Progenitor cell of endocrine pancreas (in vitro differentiated cells): ENCODE measurements around the gene IPO4. TPM values are rescaled to one million over a fixed set of nuclear protein-coding genes. Genes with fewer than 3 reads are reported as not detected.

ENCODE experiments used
- DNase-seq: peaks from one replicate; pipeline ENCODE4 v3.0.0; 2021; ENCODE audit warnings: low spot score; ENCODE audit not compliant: unreplicated experiment
- H3K27ac Mint-ChIP-seq: 2 replicates; pipeline ENCODE4 v1.8.0; 2021; ENCODE audit warnings: mild to moderate bottlenecking, moderate library complexity, mixed read lengths
- H3K27me3 Mint-ChIP-seq: 2 replicates; pipeline ENCODE4 v1.8.0; 2021; ENCODE audit warnings: mixed read lengths
- H3K36me3 Mint-ChIP-seq: 2 replicates; pipeline ENCODE4 v1.8.0; 2022; ENCODE audit warnings: mixed read lengths; ENCODE audit not compliant: insufficient read depth
- H3K4me1 Mint-ChIP-seq: 2 replicates; pipeline ENCODE4 v1.8.0; 2021; ENCODE audit warnings: low read depth, mixed read lengths
- H3K4me3 Mint-ChIP-seq: 2 replicates; pipeline ENCODE4 v1.8.0; 2021; ENCODE audit warnings: low read depth, mild to moderate bottlenecking, moderate library complexity, mixed read lengths
- H3K9me3 Mint-ChIP-seq: 2 replicates; pipeline ENCODE4 v1.8.0; 2021; ENCODE audit warnings: low read depth, mixed read lengths
- total RNA-seq: library from RNA; stranded (reverse); gene quantifications from 2 replicates; pipeline ENCODE4 v1.2.1, GENCODE V29; 2021
- TF ChIP-seq, protein P1 (sequence below): fragments of 200-600 bp; sonication (generic); IDR thresholded peaks from one replicate; pipeline ENCODE4 v1.5.0; 2021; ENCODE audit warnings: antibody characterized with exemption, mild to moderate bottlenecking; ENCODE audit not compliant: unreplicated experiment

IPO4 gene
- total RNA-seq, 1 donor from 2014 or later = 54.9 TPM

DNA sequence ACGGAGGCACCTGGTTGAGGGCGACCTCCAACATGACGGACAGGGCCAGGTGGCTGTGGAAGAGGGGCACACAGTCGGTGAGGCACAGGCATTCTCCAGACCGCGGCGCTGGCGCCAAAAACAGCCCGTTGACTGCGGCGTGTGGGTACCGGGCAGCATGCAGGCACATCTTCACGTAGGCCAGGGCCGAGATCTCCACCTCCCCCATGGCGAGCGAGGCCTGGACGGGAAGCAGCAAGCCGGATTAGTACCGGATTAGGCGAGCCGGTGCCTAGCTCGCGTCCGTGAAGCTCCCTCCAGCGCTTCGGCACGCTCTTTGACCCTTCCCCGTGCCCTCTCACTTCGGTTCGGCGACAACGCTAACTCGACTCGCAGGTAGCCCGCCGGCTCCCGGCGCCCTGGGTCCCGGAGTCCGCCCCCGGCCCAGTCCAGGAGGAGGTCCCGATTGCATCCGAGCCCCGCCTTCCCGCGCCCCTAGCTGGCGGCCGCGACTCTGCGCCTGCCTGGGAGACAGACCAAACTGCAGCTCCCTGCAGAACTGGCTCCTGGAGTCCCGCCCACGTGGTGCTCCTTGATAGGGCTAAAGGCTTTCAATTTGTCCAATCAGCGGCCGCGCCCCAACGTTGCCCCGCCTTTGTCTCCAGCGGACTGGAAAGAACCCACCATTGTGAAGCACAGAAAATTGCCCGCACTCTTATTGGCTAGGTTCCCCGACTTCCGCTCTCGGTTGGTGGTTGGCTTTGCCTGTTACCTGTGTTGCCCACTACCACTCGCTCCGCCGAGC lies 47.3 kb downstream of the IPO4 start, which contains the start of gene EMC9:
Gene EMC9, minus strand, starts transcription at position 495 of the 784 bp plus-strand sequence. Its CDS starts 287 bp downstream, at position 208.
- Mint-ChIP-seq H3K4me3 (peak within 1 kb of the TSS; percentile 95), H3K4me1 (peaks cover 35% of the 10 kb centered on the region), H3K27ac (peak within 1 kb of the TSS; percentile 95), H3K9me3 (no peaks in the 10 kb centered on the region), H3K27me3 (no peaks in the 10 kb centered on the region), H3K36me3 (peaks cover 6% of the 10 kb centered on the region)
- TF ChIP-seq, protein P1, sequence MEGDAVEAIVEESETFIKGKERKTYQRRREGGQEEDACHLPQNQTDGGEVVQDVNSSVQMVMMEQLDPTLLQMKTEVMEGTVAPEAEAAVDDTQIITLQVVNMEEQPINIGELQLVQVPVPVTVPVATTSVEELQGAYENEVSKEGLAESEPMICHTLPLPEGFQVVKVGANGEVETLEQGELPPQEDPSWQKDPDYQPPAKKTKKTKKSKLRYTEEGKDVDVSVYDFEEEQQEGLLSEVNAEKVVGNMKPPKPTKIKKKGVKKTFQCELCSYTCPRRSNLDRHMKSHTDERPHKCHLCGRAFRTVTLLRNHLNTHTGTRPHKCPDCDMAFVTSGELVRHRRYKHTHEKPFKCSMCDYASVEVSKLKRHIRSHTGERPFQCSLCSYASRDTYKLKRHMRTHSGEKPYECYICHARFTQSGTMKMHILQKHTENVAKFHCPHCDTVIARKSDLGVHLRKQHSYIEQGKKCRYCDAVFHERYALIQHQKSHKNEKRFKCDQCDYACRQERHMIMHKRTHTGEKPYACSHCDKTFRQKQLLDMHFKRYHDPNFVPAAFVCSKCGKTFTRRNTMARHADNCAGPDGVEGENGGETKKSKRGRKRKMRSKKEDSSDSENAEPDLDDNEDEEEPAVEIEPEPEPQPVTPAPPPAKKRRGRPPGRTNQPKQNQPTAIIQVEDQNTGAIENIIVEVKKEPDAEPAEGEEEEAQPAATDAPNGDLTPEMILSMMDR = peak; percentile 38
- peak; percentile 99 for DNase-seq

DNA sequence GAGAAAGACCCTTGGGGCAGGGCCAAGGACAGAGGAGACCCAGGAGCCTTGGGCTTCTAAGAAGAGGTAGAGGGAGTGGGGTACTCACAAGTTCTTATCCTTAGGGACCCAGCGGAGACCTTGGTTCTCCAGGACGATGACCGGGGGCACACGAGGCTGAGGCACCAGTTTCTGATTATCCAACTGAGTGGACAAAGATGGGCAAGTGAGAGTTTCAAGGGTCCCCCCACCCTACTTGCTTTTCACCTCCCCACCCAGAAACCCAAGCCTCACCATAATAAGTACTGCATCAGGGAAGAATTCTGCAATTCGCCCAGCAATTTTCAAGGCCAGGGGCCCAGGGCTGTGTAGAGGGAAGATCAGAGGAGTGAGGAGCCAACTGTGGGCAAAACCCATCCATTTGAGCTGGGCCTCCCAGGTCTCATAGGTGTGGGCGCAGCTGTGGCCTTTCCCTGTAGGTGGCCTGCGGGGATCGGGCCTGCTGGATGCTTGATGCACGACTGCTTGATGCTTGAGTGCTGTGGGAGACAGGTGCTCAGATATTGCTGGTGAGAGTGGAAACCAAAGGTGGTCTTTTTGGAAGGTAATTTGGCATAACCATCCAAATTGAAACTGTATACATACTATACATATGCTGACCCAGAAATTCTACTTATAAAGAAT lies 49.2 kb downstream of the IPO4 start:
- no peak overlapping the region for H3K27ac Mint-ChIP-seq
- peak overlapping the region; percentile 61 for H3K4me3 Mint-ChIP-seq

DNA sequence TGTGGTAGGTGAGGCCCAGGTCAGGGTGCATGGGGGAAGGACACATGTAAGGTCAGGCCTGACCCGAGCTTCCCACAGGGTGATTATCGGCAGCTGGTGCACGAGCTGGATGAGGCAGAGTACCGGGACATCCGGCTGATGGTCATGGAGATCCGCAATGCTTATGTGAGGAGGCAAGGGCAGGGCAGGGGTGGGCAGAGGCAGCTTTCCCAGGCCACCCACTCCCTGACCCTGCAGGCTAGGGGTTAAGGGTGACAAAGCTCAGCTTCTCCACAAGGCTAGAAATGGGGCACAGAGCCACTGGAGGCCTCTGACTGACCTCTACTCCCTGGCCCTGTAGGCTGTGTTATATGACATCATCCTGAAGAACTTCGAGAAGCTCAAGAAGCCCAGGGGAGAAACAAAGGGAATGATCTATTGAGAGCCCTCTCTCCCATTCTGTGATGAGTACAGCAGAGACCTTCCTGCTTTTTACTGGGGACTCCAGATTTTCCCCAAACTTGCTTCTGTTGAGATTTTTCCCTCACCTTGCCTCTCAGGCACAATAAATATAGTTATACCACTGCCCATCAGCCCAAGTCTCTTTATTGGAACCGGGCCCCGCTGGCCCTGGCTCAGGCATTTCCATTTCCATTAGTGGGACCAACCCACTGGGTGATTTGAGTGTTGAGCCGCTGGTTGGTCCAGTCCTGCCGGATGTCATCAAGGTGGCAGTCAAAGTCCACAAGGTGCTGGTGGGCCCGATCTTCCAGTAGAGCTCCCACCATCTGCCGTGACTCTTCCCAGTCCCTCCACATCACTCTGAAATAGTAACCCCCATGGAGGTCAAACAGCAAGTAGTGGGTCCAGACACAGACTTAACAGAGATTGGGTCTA lies 50.0 kb downstream of the IPO4 start:
- Mint-ChIP-seq H3K4me3 (peak overlapping the region; percentile 61), H3K4me1 (peaks cover 28% of the 10 kb centered on the region), H3K36me3 (peaks cover 5% of the 10 kb centered on the region), H3K27ac (no peak overlapping the region), H3K27me3 (no peaks in the 10 kb centered on the region), H3K9me3 (no peaks in the 10 kb centered on the region)
- DNase-seq = no peak
- TF ChIP-seq, protein P1 = no peak

More for the DNA sequence above, 49.2 kb downstream of the IPO4 start:
- peaks cover 28% of the 10 kb centered on the region for H3K4me1 Mint-ChIP-seq
- H3K36me3 Mint-ChIP-seq = peaks cover 6% of the 10 kb centered on the region
- H3K27me3 Mint-ChIP-seq = no peaks in the 10 kb centered on the region
- TF ChIP-seq, protein P1 = no peak
- no peak for DNase-seq
- H3K9me3 Mint-ChIP-seq = no peaks in the 10 kb centered on the region

DNA sequence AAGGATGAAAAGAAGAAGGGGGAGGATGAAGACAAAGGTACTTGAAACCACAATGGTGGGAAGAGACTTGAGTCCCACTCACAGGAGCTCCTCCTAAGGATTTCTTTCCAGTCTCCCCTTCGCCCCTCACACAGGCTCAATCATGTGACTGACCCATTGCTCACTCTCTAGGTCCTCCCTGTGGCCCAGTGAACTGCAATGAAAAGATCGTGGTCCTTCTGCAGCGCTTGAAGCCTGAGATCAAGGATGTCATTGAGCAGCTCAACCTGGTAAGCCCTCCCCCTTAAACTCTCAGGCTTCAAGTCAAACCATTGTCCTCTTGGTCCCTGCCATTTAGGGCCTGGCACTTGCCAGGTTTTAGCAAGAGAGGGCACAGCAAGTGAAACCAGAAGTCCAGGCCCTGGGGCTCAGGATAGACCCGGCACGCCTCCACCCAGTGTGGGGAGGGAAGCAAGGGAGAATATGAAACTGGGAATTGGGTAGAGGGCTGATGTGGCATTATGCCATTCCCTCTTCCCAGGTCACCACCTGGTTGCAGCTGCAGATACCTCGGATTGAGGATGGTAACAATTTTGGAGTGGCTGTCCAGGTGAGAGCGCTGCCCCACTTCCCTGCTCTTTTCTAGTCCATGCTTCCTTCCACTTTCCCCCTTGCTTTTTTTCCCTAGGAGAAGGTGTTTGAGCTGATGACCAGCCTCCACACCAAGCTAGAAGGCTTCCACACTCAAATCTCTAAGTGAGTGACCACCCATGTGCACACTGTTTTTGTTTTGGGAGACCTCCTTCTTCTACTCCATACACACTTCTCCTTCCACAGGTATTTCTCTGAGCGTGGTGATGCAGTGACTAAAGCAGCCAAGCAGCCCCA lies 50.9 kb downstream of the IPO4 start:
- H3K4me1 Mint-ChIP-seq = peaks cover 28% of the 10 kb centered on the region
- H3K27ac Mint-ChIP-seq = no peak overlapping the region
- no peaks in the 10 kb centered on the region for H3K9me3 Mint-ChIP-seq
- H3K27me3 Mint-ChIP-seq = no peaks in the 10 kb centered on the region
- peaks cover 5% of the 10 kb centered on the region for H3K36me3 Mint-ChIP-seq
- DNase-seq = no peak
- TF ChIP-seq, protein P1 = no peak
- peak overlapping the region; percentile 55 for H3K4me3 Mint-ChIP-seq
